ENCODE data around the gene RFWD3. TPM values are rescaled to one million over a fixed set of nuclear protein-coding genes. Genes with fewer than 3 reads are reported as not detected.

RFWD3 gene
- total and polyA plus RNA-seq, 2 of the 13 experiments (the other 11 are each of a cell fraction or from before 2014, with no cell fraction given), result 23.4 to 62.6 TPM

- TF ChIP-seq ZNF350 (CRISPR knock-in tag; IDR thresholded peaks at IDR 0.05; ENCODE audit: borderline replicate concordance, low read depth) (0 out of 2 replicates have a peak, but pooled peaks have one; percentile 48), ZFP36L2 (CRISPR knock-in tag; IDR thresholded peaks at IDR 0.05) (no peak), UBTF (CRISPR knock-in tag; IDR thresholded peaks at IDR 0.05) (no peak), ZNF501 (CRISPR knock-in tag; IDR thresholded peaks at IDR 0.05) (peak; percentile 53; the same call in 1 of the 2 replicates), ZFX (CRISPR knock-in tag; IDR thresholded peaks at IDR 0.05; ENCODE audit: low read depth) (peak; percentile 61), ZNF768 (CRISPR knock-in tag; IDR thresholded peaks at IDR 0.05) (no peak), NBN (conservative IDR thresholded peaks at IDR 0.05) (no peak), ARID5B (CRISPR knock-in tag; IDR thresholded peaks at IDR 0.05) (peak; percentile 61), CTCF (CRISPR knock-in tag; IDR thresholded peaks at IDR 0.05) (peak; percentile 96), XRCC5 (optimal IDR thresholded peaks at IDR 0.05; ENCODE audit: low read length) (peak; percentile 86), KLF16 (CRISPR knock-in tag; IDR thresholded peaks at IDR 0.05) (peak in 1 of 2 experiments; percentile 60; a peak in 1 of 4 replicates), GLI4 (CRISPR knock-in tag; IDR thresholded peaks at IDR 0.05; ENCODE audit: borderline replicate concordance) (peak; percentile 63; the same call in 1 of the 2 replicates), ZNF331 (CRISPR knock-in tag; IDR thresholded peaks at IDR 0.05) (0 out of 2 replicates have a peak, but pooled peaks have one; percentile 15), ZNF724P (CRISPR knock-in tag; IDR thresholded peaks at IDR 0.05; ENCODE audit: borderline replicate concordance) (no peak)
- TF ChIP-seq, protein P1, sequence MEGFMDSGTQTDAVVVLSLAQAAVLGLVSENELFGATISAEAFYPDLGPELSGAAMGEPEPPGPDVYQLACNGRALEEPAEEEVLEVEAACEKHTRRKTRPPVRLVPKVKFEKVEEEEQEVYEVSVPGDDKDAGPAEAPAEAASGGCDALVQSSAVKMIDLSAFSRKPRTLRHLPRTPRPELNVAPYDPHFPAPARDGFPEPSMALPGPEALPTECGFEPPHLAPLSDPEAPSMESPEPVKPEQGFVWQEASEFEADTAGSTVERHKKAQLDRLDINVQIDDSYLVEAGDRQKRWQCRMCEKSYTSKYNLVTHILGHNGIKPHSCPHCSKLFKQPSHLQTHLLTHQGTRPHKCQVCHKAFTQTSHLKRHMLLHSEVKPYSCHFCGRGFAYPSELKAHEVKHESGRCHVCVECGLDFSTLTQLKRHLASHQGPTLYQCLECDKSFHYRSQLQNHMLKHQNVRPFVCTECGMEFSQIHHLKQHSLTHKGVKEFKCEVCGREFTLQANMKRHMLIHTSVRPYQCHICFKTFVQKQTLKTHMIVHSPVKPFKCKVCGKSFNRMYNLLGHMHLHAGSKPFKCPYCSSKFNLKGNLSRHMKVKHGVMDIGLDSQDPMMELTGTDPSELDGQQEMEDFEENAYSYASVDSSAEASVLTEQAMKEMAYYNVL (CRISPR knock-in tag; IDR thresholded peaks at IDR 0.05; ENCODE audit: borderline replicate concordance), result 0 out of 2 replicates have a peak, but pooled peaks have one; percentile 31
Observed at GRCh38 chr16:74709441-74709877, 42.8 kb upstream of the RFWD3 start (continued).

Measured in HepG2 (cell line).